ENCODE data around the gene RABGAP1.

Gene RABGAP1

GRCh38 chr9:122944960-122945888 lies 4.4 kb downstream of the RABGAP1 start:
- DNase-seq (ENCODE audit: low spot score), result no peak

GRCh38 chr9:122946461-122947005 lies 5.7 kb downstream of the RABGAP1 start:
- DNase-seq (ENCODE audit: low spot score), result no peak

DNA sequence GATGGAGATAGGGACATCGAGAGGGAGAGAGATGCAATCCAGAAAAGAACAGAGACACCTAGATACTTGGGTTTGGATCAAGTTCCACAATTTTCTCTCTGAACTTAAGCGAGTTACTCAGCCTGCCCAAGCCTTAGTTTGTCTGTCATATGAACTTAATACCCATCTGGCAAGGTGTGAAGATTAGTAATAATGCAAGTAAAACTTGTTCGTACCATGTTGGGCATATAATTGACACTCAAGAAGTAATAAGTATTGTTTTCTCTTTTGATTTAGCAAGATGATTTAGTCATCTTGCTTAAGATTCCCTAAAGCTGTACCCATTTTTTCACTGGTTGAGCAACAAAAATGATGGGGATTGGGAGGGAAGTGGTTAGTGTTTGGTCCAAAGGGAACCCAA lies 7.5 kb downstream of the RABGAP1 start:
- no peak for DNase-seq (ENCODE audit: low spot score)

- DNase-seq (ENCODE audit: low spot score), result peak; percentile 57
These were observed 8.9 kb downstream of the RABGAP1 start for GRCh38 chr9:122949696-122950095.

DNA sequence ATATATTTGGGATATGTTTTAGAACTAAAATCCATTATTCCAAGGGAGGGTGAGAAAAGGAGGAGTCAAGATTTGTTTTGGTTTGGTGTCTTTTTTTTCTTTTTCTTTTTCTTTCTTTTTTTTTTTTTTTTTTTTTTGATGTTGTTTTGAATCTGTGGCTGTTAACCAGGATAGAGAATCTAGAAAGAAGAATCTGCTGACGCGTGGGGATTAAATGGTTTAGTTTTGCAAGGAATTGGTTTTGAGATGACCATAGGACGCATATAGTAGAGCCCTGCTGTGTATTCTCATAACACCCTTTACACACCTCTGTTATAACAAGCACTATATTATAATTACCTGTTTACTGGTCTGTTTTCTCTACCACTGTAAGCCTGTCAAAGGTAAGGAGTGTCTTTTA lies 9.4 kb downstream of the RABGAP1 start:
- DNase-seq (ENCODE audit: low spot score), result no peak

- DNase-seq (ENCODE audit: low spot score), result no peak
These were observed 10.2 kb downstream of the RABGAP1 start for GRCh38 chr9:122951056-122951455.

- DNase-seq (ENCODE audit: low spot score), result no peak
These were observed 13.5 kb downstream of the RABGAP1 start for GRCh38 chr9:122954253-122954691.

DNA sequence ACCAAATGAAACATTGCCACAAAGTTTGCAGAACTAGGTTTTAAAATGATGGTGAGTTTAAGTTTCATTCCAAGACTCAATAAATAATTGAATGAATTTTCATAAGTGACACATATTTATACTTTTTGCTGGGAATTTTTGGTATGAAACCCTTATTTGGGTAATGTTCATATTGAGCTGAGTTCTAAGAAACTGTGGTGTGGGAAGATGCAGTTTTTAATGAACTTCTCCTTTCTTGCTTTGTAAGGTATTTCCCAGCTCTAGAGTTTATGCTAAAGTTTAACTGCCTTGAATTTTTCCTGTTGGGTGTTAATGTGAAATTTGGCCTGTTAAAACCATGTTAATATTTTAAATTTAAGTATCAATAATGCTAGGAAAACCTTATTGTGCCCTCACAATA lies 15.1 kb downstream of the RABGAP1 start:
- no peak for DNase-seq (ENCODE audit: low spot score)

DNA sequence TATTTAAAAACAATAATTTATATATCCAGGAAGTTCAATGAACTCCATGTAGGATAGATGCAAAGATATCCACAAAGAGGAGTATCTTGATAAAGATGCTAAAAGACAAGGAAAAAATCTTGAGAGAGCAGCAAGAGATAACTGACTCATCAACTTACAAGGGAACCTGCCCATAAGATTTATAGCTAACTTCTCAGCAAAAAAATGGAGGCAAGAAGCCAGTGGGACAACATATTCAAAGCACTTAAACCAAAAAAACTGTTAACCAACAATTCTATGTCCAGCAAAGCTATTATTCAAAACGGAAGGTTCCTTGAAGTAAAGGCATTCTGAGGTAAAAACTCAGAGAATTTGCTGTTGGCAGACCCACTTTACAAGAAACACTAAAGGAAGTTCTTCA lies 20.3 kb downstream of the RABGAP1 start:
- DNase-seq (ENCODE audit: low spot score), result no peak

DNA sequence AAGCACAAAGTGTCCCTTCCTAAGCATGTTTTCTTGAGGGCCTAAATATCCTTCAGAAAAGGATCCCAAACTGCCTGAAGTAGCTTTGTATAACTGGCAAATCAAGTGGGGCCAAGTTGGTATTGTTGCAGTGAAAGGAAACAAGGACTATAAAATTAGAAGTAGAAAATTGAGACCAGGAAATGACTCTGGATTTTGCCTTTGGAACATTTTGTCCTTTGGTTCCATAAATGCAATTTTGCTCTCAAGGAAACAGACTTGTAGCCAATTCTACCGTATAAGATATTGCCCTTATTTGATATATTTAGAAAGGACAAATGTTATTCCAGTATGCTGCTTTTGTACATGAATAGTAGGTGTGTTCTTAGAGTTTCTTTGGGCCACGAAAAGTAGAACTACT lies 34.4 kb downstream of the RABGAP1 start:
- DNase-seq (ENCODE audit: low spot score), result no peak

DNA sequence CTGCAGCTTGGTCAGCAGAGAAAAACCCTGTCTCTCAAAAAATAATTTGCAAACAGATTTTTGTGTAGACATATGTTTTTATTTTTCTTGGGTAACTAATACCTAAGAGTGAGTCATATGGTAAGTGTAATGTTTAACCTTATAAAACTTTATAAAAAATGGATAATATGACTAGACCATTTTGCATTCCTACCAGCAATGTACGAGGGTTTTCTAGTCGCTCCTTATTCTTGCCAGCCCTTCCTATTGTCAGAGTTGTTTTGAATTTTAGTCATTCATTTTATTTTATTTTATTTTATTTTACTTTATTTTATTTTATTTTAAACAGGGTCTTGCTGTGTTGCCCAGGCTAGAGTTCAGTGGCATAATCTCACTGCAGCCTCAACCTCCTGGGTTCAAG lies 37.8 kb downstream of the RABGAP1 start:
- no peak for DNase-seq (ENCODE audit: low spot score)

DNA sequence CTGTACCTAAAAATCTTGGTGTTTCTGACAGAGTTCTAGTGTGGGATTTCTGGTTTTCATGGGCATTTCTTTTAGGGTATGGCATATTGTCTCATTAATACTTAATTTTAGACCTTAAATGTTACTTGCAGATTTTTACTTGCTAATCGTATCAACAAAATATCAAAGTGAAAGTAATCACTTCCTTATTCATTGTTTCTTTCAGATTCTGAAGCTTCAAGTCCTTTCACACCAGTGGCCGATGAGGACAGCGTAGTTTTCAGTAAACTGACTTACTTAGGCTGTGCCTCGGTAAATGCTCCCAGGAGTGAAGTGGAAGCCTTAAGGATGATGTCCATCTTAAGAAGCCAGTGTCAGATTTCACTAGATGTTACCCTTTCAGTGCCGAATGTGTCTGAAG lies 45.2 kb downstream of the RABGAP1 start:
- DNase-seq (ENCODE audit: low spot score), result no peak

DNA sequence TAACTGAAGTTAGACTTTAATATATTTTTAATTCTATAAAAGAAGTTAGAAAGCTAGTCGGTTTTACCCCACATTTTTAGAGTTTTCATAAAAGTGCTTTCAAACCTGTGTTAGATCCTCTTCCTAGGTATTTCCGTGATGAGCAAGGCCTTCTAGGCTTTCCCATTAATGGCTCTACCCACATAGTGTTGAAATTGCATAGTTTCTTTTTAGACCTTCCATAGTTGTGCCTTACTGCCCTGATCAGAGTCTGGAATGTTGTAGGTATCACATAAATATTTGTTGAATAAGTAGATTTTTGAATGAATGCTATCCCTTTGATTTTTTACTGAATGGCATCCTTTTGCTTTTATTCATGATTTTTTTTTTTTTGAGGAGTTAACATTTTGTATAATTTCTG lies 47.3 kb downstream of the RABGAP1 start:
- no peak for DNase-seq (ENCODE audit: low spot score)

- no peak for DNase-seq (ENCODE audit: low spot score)
These were observed 48.3 kb downstream of the RABGAP1 start for GRCh38 chr9:122988920-122989621.

DNA sequence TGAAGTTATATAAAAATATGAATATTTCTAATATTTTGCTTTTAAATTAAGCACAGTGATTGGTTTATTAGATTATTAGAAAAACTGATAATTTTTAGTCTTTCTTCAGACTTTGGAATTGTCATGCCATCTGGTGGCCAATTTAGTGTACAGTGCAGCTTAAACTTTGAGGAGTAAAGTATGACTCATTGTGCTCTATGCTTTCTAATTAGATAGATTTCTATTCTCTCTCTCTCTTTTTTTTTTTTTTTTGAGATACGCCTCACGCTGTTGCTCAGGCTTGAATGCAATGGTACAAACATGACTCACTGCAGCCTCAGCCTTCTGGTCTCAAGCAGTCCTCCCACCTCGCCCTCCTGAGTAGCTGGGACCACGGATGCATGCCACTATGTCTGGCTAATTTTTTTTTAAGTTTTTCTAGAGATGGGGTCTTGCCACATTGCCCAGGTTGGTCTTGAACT lies 50.6 kb downstream of the RABGAP1 start:
- peak; percentile 33 for DNase-seq (ENCODE audit: low spot score)

DNA sequence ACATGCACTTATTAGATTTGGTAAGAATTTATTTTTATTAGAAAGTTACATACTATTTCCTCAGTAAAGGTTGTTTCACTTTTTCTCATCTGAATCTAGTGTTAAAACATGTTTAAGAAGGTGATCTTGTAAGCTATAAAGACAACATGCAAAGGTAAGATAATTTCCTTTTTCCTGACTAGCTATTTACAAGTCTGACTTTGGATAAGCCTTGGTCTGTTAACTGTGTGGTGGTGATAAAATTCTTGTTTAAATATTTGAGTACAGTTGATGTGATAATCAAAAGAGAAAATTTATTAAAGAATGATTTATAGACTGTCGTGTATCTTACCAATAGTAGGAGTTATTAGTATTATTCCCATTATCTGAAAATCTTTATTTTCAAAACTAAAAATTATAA lies 55.8 kb downstream of the RABGAP1 start:
- no peak for DNase-seq (ENCODE audit: low spot score)

- no peak for DNase-seq (ENCODE audit: low spot score)
These were observed 57.6 kb downstream of the RABGAP1 start for GRCh38 chr9:122998448-122998847.

GRCh38 chr9:123000371-123001068 lies 59.7 kb downstream of the RABGAP1 start:
- no peak for DNase-seq (ENCODE audit: low spot score)

GRCh38 chr9:123002754-123003153 lies 61.9 kb downstream of the RABGAP1 start:
- DNase-seq (ENCODE audit: low spot score), result no peak

DNA sequence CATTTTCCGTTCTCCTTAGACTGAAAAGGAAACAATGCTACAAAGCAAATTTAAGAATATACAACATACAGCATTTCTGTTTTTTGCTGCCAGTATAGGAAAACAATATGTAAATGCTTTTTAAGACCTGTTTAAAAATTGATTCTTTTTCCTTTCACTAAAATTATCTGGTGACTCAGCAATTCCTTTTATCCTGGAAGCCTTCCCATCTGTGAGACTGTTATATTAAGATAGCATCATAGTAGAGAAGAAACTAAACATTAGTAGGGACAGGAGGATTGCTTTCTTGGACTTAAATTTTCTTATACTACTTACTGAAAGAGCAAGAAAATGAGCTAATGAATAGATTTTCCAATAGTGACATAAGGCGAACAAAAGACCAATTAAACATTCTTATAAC lies 62.6 kb downstream of the RABGAP1 start:
- DNase-seq (ENCODE audit: low spot score), result no peak

- no peak for DNase-seq (ENCODE audit: low spot score)
These were observed 65.1 kb downstream of the RABGAP1 start for GRCh38 chr9:123005964-123006363.

- DNase-seq (ENCODE audit: low spot score), result no peak
These were observed 66.4 kb downstream of the RABGAP1 start for GRCh38 chr9:123007269-123007668.

Measured in globus pallidus (tissue), 1 donor.